ENCODE results near the gene CSF2RB. TPM values are rescaled to one million over a fixed set of nuclear protein-coding genes. Genes with fewer than 3 reads are reported as not detected.

Gene CSF2RB
- total and polyA plus RNA-seq, 10 of the 15 experiments (the other 5 are each of a cell fraction or from before 2014, with no cell fraction given) = 0.82 to 12.5 (median 5.4) TPM

GRCh38 chr22:36925388-36926290, 12.2 kb downstream of the CSF2RB start:
- no TSS peak for BruUV-seq (replicated peaks)
- H3K27ac ChIP-seq (ENCODE audit: control insufficient read depth, insufficient read depth) = no peak overlapping the region
- H3K36me3 ChIP-seq (ENCODE audit: control insufficient read depth in 2 of 2, insufficient read depth in 2 of 2, low read length in 1 of 2) = peaks cover 6 to 13% of the 10 kb centered on the region in 2 experiments; a peak in 3 of 4 replicates
- FAIRE-seq (no peak), ATAC-seq (no peak), DNase-seq (ENCODE audit: low read depth, low spot score) (no peak)
- POLR2A ChIA-PET = no interaction called here
- 60% methylated on average over 19 of the region's 19 CpGs for WGBS (ENCODE audit: insufficient coverage, insufficient replicate concordance, low lambda C conversion rate, missing lambda C conversion rate)
- H3K4me2 ChIP-seq (ENCODE audit: control insufficient read depth, insufficient read depth) = no peak overlapping the region
- TF ChIP-seq ZNF24 (IDR thresholded peaks at IDR 0.05) (no peak), CEBPZ (IDR thresholded peaks at IDR 0.05; ENCODE audit: low read depth, low read length) (no peak), IKZF1 (conservative IDR thresholded peaks at IDR 0.05) (no peak), TCF3 (IDR thresholded peaks at IDR 0.05; ENCODE audit: borderline replicate concordance, insufficient read depth, low read depth, low read length) (no peak), ATF2 (IDR thresholded peaks at IDR 0.05; ENCODE audit: low read length) (no peak), KLF5 (IDR thresholded peaks at IDR 0.05; ENCODE audit: partially characterized antibody) (no peak), POLR2A (IDR thresholded peaks at IDR 0.05; ENCODE audit: low read depth, low read length) (no peak), SKIL (IDR thresholded peaks at IDR 0.05; ENCODE audit: low read depth, poor library complexity, severe bottlenecking) (no peak), EP300 (IDR thresholded peaks at IDR 0.05; ENCODE audit: borderline replicate concordance in 1 of 2, control insufficient read depth in 1 of 2, low read depth in 2 of 2, low read length in 2 of 2) (no peak), BMI1 (IDR thresholded peaks at IDR 0.05; ENCODE audit: borderline replicate concordance) (no peak), MEF2A (IDR thresholded peaks at IDR 0.05; ENCODE audit: insufficient read depth, low read depth, low read length) (no peak)
- TF ChIP-seq, protein P1, sequence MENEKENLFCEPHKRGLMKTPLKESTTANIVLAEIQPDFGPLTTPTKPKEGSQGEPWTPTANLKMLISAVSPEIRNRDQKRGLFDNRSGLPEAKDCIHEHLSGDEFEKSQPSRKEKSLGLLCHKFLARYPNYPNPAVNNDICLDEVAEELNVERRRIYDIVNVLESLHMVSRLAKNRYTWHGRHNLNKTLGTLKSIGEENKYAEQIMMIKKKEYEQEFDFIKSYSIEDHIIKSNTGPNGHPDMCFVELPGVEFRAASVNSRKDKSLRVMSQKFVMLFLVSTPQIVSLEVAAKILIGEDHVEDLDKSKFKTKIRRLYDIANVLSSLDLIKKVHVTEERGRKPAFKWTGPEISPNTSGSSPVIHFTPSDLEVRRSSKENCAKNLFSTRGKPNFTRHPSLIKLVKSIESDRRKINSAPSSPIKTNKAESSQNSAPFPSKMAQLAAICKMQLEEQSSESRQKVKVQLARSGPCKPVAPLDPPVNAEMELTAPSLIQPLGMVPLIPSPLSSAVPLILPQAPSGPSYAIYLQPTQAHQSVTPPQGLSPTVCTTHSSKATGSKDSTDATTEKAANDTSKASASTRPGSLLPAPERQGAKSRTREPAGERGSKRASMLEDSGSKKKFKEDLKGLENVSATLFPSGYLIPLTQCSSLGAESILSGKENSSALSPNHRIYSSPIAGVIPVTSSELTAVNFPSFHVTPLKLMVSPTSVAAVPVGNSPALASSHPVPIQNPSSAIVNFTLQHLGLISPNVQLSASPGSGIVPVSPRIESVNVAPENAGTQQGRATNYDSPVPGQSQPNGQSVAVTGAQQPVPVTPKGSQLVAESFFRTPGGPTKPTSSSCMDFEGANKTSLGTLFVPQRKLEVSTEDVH (IDR thresholded peaks at IDR 0.05; ENCODE audit: low read depth, partially characterized antibody) = no peak
- SMC1A ChIA-PET (ENCODE audit: uncharacterized antibody, unreplicated experiment) = no interaction called here
- no peaks in the 10 kb centered on the region for H3K9me3 ChIP-seq (replicated peaks; ENCODE audit: control insufficient read depth, insufficient read depth, low read length)
- H3K4me3 ChIP-seq = no peak overlapping the region
- in situ Hi-C loops (cut with MboI) (no loop called here), intact Hi-C loops (cut with micrococcal nuclease; ENCODE audit: unreplicated experiment) (no loop called here)
- H3K27me3 ChIP-seq (replicated peaks in 1 of 2; ENCODE audit: control insufficient read depth in 2 of 2, insufficient read depth in 2 of 2, low read length in 1 of 2) = no peaks in the 10 kb centered on the region
- no peaks in the 10 kb centered on the region for H4K20me1 ChIP-seq (ENCODE audit: control insufficient read depth, insufficient read depth)
- H3K79me2 ChIP-seq (ENCODE audit: control insufficient read depth, insufficient read depth, low read length) = peaks cover 9% of the 10 kb centered on the region
- H3K9ac ChIP-seq (ENCODE audit: control insufficient read depth, insufficient read depth, low read length) = no peak overlapping the region
- no peak overlapping the region for H2AFZ ChIP-seq (ENCODE audit: control insufficient read depth, low read depth, low read length)
- H3K4me1 ChIP-seq (ENCODE audit: control insufficient read depth, insufficient read depth, low read length) = peaks cover 16% of the 10 kb centered on the region
- RAD21 ChIA-PET (ENCODE audit: unreplicated experiment) = no interaction called here
- CTCF ChIA-PET = interaction anchor here (0.6 kb wide), 1 partner anchor 52 kb away, joined by 3 read pairs; no protein-coding TSS in a partner anchor

All from GM12878 (cell line).